Activated T-cell treated with anti-CD3 and anti-CD28 coated beads for 1 hour (primary cell): ENCODE measurements around the gene RTL5.
"Not testable (repeated sequence)": the region's sequence is repeated elsewhere in the genome, so short reads cannot be mapped to it uniquely, and the experiment has no call there.

ENCODE experiments used
- DNase-seq: peaks from one replicate; pipeline ENCODE4 v3.0.0-alpha.2; 2020; ENCODE audit warnings: low read depth

Gene RTL5

DNA sequence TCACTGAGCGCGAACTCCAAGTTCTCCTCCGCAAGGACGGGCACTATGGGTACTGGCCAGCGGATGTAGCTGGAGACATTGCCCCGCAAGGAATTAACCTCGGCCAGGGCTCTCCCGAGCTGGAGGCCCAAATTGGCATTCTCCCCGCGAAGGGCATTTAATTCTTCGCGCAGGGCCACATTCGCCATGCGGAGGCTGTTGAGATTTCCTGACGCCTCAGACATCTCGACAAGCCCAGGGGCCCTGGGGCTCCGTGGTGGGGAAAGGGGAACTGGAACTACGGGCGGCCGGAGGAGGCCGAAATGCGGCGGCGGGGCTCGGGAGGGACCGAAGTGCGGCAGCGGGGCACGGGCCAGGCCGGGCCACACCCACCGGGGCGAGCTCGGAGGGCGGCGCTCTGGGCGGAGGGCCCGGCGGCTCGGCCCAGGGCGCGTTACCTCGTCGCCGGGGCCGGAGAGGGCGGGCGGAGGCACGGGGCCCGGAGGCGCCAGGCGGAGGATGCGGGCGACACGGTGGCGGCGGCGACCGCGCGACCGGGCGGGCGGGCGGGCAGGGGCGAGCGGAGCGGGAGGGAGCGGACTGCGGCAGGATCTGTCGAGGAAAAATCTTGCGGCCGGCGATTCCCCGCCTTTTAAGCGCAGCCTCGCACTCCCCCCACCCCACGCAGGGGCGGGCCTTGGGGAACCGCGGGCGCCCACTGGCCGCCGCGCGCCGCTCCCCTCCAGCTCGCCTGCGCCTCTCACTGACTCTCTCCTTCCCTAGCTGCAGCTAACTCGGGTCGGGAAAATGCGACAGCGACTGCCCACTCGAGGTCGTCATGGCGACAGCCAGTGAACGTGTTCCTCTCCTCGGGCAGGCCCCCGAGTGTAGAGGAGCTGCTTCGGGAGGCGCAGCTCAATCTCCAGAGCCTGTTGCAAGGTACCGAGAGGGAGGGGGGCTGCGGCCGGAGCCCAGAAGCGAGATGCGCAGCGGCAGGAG lies at the start of gene RTL5:
Gene RTL5 (minus strand): TSS at position 599 of the 978 bp plus-strand sequence.
- peak; percentile 15 for DNase-seq

DNA sequence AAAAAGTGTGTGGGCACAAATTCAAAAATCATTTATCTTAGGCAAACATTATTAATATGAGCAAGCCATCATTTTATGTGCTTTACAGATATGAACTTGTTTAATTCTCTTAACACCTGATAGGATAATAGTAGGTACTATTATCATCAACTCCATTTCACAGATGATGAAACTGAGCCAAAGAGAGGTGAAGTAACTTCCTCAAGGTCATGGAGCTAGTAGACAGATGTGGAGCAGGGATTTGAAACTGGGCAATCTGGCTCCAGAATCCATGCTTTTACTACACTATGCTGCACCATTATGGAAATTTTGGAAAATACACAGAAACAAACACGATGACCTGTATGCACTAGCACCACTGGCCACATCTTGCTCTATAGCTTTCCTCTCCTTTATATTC lies 48.8 kb upstream of the RTL5 start:
- DNase-seq = no peak

DNA sequence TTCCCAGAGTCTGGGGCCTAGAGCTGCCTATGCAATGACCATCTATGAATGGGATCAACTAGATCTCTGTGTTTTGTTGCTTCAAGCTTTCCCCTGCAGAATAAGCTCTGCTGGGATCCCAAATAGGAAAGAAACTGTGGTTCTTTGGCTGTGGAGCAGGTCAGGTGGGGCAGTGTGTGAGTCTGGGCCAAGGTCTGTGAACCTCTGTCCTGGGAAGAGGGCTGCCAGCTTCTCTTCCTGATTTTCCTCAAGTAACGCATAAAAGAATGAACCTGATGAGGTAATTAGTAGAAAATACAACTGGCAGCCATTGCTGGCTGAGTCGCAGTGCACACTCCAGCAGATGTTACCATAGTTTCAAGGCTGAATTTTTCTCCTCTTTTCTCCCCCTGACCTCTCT lies 45.3 kb upstream of the RTL5 start:
- no peak for DNase-seq

DNA sequence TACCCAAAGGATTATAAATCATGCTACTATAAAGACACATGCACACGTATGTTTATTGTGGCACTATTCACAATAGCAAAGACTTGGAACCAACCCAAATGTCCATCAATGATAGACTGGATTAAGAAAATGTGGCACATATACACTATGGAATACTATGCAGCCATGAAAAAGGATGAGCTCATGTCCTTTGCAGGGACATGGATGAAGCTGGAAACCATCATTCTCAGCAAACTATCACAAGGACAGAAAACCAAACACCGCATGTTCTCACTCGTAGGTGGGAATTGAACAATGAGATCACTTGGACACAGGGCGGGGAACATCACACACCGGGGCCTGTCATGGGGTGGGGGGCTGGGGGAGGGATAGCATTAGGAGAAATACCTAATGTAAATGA lies 44.6 kb upstream of the RTL5 start:
- not testable (repeated sequence) for DNase-seq

DNA sequence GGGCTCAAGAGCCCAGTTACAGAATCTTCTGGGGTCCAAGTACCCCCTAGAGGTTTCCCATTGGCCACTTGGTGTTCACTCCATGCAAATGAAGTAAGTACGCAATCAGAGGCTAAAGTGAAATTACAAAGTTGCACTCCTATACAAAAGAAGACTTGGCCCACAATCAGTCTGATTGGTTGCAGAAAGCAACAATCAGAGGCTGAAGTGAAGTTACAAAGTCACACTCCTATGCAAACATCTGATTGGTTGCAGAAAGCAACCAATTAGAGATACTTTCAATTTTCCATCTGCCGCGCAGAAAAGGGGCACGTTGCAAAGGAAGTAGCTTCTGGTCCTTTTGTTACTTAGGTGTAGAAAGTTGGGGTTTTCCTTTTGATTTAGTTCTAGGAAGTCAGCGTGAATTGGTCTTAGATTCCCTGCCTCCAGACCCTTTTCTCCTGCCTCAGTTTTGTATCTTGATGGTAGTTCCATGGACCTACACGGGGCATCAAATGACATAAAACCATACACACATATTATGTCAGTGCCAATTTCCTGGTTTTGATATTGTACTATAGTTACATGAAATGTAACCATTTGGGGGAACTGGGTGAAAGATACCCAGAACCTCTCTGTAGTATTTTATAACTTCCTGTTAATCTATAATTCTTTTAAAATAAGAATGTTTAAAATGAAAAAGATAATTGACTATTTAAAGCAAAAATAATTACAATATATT lies 37.5 kb upstream of the RTL5 start:
- no peak for DNase-seq

DNA sequence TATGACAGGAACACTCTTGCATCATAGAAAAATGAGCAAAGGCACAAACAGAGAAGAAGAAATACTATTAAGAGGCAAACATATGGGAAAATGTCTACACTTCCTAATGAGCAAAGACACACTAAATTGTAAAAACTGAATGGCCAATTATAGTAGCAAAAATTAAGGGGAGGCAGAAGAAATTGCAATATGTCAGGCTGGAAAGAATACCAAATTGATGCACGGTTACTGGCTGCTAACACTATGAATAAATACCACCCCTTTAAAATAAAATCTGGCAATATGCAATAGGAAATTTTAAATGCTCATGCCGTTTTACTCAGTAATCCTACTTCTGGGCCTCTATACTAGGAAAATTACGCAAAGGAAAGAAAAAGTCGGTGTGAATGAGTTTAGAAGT lies 33.8 kb upstream of the RTL5 start:
- DNase-seq = no peak

DNA sequence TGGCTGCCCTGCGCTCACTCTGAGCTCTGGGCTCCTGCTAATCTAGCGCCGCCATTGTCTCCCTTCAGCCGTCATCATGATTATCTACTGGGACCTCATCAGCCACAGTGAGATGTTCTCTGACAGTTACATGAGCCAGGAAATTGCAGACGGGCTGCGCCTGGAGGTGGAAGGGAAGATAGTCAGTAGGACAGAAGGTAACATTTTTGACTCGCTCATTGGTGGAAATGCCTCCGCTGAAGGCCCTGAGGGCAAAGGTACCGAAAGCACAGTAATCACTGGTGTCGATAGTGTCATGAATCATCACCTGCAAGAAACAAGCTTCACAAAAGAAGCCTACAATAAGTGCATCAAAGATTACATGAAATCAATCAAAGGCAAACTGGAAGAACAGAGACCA lies 28.1 kb upstream of the RTL5 start:
- no peak for DNase-seq

DNA sequence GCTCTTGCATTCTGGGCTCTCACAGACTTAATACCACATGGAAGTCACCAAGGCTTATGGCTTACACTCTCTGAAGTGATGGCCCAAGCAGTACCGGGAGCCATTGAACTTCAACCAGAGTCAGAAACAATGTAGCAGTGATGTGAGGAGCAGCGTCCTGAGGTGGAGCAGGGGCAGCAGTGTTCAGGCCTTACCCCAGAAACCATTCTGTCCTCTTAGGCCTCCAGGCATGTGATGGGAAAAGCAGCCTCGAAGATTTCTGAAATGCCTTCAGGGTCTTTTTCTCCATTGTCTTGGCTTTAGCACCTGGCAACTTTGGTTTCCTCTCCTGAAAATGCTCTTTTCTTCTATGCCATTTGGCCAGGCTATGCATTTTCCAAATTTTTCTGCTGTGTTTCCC lies 27.1 kb upstream of the RTL5 start:
- DNase-seq = no peak

DNA sequence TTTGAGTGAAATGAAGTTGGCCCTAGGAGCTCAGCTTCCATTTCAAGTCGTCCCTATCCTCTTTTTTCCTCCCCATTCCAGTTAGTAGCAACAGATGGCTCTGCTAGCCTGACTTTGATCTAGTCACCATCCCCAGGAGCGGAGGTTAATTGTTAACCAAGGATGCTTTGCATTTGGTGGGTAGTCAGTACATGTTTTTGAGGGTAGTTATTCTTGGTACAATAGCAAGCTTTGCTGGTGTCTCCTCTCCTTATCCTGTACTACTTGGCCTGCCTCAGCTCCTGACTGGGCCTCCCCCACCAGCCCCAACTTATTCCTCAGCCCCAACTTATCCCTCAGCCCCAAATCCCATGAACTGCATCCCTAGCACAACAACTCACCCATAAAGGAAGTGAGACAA lies 14.8 kb upstream of the RTL5 start:
- DNase-seq = no peak

DNA sequence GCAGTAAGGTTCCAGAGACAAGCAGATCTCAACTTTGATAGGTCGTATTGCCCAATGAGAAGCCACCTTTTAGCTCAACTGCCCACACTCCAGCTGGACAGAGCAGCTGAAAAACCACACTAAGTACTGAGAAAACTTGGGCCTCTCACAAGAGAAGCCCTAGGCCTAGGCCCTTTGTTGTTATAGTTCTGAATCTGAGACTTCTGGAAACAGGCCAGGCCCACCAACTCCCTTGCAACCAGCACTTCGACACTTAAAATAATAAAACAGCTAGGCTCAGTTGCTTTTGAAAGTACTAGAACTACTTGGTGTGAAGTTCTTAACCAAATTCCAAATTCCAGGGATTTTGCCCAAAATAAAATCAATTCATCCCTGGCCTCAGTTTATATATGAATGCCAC lies 13.5 kb upstream of the RTL5 start:
- no peak for DNase-seq

DNA sequence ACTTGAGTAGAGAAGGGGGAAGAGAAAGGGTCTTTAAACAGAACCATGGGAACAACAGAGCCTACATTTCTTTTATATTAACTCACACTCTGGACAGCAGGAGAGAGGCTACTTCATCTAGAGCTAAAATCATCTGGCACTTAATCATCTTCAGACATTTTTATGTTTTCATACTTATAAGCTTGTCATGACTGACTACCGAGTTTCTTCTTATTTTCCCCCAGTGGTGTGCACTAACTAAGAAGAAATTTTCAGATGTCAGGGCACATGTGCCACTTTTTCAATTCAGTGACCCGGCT lies 11.8 kb upstream of the RTL5 start:
- DNase-seq = no peak

DNA sequence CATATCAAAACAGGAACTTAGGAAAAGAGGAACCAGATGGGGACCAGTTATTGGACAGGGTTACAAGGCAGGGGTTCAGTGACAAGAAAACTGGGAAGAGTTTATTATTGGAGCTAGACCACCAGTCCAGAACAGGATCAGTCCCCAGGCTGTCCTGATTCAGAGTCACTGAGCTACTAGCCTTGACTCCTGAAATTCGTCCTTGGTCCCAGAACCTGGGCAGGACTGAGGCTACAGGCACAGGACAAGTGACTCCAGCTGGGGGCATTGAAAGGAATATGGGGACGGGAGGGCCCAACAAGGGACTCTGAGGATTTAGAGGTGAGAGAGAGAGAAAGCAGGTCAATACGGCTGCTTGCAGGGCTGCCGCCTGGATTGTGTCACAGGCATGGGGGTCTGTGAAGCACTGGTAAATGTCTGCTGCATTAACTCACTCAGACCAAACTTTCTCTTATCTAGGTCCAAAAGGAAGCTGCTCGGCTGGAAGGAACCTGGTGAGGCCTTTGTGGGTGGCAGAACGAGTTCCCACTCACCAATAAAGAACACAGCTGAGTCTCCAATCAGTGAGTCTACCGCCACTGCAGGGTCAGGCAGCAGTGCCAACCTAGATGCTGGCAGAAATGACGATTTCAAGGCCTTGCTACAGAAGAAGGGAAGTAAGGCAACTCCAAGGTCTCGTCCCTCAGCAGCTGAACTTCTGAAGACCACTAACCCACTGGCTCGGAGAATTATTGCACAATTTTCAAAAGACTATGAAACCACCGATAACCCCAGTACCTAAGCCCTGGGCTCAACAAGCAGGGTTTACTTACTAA lies 11.3 kb upstream of the RTL5 start:
- no peak for DNase-seq

DNA sequence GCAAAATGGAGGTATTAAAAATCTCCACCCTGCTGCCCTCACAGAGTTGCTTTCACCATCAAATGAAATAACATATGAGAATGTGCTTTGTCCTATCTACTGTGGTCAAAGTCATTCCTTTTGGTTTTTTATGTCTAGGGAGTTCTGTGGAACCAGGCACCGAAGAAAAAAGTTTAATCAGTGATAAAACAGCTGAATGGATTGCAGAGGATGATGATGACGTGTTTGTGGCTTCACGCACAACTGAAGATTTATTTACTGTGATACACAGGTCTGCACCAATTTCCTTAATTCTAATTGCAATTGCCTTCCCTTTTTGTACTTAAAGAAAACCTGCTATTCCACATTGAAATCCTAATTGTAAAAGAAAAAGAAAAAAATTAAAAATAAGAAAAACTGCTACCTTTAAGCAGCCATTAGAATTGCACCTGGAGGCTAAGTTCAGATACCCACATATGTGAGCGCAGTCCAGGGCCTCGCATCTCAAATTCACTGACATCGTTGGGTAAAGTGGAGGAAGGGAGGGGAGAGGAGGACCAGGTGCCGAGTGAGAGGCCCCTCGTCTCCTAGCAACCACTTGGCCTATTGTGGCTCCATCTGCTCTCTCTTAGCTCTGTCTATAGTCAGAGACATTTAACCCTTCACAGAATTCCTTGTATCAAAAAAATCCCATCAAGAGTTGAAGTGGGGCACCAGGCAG lies 10.5 kb upstream of the RTL5 start:
- DNase-seq = no peak

DNA sequence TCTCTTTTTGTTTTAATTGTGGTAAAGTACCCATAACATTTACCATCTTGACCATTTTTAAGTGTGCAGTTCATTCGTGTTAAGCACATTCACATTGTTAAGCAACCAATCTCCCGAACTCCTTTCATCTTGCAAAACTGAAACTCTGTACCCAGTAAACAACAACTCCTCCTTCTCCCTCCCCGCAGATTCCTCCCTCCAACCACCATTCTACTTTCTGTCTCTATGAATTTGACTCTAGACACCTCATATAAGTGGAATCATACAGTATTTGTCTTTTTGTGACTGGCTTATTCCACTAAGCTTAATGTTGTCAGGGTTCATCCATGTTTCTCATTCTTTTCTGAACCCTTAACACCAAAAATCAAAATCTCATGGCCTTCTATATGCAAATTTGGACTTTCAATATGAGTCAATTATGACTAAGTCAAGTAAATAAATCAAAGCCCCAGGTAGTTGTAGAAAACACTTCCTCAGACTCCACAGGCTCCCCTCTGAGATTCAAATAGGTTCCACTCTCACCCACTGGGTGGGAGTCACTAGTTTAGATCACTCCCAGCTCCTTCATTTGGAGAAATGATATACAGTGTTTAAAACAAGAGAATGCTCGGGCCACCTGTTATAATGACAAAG lies 9.8 kb upstream of the RTL5 start:
- no peak for DNase-seq

DNA sequence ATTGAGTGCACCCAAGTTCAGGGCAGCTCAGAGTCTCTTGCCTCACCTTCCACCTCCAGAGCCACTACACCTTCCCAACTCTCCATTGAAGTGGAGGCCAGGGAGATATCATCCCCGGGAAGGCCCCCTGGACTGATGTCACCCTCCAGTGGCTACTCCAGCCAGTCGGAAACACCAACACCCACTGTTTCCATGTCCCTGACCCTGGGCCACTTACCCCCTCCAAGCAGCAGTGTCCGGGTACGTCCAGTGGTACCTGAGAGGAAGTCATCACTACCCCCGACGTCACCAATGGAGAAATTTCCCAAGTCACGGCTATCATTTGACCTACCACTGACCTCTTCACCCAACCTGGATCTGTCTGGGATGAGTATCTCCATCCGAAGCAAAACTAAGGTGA lies 7.8 kb upstream of the RTL5 start:
- DNase-seq = no peak

DNA sequence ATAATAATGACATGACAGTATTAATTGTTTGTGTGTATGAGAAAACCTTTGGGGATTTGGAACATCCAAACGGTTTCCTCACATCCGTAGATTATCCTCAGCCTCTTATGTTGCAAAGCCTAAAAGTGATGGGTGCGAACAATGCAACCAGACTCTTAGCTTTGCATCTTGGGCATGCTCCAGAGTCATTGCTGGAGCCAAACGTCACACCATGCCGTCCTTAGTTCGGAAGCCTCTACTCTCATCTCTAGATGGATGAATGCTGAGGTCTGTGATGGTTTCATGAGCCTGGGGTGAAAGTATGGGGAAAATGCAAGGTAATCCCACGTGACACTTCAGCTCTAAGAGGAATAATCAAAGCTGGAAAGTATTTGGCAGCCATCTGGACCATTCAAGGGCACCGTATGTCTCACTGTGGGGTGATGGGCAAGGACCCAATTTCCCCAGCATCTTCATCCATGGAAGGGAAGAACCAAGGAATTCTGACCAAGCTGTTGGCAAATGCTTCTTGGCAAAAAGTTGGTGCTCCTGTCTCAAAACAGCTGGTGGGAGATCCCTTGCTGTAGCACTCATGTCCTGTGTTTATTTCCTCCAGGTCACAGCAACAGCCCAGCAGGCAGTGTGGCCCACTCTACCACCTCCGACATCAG lies 6.3 kb upstream of the RTL5 start:
- no peak for DNase-seq

DNA sequence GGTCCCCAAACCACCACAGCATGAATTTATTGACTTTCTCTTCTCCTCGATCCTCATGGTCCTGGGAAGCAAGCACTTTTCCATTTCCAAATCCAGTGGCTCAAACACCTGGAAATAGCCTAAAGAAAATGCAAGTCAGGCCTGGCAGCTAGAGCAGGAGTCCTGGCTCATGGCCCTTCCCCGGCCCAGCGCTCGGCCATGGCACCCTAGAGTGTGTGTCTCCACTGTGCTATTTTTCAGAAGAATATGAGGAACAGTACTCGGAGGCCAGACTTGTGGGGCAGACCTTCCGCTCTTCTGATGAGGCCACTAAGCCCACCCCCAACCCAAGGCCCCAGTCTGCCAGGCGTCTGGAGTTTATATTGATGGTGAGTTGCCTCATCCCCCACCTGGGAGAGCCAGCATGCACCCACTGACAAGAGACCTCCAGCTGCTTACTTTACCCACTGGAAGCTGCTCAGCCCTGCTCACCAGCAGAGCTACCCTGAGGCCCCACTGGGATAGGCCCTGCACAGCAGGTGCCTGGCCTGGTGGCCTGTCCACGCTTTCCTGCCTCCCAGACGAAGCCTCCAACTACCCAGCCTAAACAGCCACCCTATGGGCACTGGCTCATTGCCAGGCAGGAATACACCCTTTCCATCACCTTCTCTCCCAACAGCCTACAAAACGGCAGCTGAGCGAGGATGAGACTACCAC lies 2.3 kb upstream of the RTL5 start:
- DNase-seq = no peak

DNA sequence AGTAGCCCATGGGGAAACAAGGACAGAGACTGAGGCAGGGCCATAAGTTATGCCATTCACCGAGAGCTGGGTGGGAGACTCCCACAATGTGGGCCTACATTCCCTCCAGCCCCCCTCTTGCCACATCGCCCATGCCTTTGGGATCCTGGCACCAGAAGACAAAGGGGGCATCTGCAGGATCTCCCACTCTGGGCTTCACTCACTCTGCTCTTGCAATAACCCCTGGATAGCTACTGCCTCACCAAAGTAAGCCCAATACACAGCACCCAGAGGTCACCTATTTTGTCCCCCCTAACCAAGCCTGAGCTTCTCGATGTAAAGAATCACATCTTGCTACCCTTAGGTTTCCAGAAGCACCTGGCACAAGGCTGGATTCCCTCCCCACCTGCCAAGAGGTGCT lies 741 bp upstream of the RTL5 start:
- no peak for DNase-seq

DNA sequence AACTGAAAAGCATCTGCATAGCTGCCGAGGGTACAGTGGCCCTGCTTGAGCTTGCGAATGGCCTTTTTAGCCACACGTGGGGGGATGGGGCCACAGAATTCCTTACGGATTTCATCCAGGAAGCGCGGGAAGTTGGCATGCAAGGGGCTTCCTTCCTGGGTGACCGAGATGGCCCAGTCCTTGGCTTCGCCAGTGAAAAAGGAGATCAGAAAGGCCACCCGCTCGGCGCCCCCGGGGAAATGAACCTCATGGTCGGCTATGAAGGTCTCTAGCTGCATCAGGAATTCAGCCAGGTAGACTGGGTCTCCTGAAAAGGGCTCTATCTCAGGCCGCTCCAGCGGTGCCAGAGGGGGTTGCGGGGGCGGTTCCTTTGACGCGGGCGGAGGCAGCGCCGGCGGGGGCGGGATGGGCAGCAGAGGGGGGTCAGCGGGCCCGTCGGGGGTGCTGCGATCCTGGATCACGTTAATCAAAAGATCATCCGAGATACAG lies 909 bp downstream of the RTL5 start:
- no peak for DNase-seq

DNA sequence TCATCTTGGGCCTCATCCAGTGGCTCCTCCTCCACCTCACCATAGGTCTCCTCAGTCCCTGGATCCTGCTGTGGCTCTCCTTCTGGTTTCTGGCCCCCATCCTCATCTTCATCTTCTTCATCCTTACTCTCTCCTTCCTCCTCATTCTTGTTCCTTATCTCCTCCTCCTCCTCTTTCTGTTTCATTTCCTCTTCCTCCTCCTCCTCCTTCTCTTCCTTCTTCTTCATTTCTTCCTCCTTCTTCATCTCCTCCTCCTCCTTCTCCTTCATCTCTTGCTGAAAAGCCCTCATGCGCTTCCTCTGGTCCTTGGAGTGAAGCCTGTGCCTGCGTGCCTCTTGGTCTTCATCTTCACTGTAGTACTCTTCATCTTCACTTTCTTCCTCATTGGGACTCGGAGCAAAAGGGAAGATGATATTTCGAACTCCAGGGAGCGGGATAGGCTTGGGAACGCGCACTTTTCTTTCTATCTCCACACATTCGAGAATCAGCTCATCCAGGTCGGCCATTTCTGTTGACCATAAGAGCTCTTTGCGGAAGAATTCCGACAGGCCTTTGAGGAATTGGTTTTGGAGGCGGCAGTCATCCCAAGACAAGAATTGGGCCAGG lies 1.5 kb downstream of the RTL5 start:
- no peak for DNase-seq
